Rectal smooth muscle tissue (tissue), 1 donor: Measurements from ENCODE around the gene WIZ.
"Not testable (repeated sequence)": the region's sequence is repeated elsewhere in the genome, so short reads cannot be mapped to it uniquely, and the experiment has no call there.

Source experiments
- H3K27ac ChIP-seq: one replicate; pipeline ENCODE4 v1.7.0; 2013; ENCODE audit warnings: low read depth, low read length, inconsistent platforms
- H3K27me3 ChIP-seq: one replicate; pipeline ENCODE4 v1.7.0; 2013; ENCODE audit warnings: low read length; ENCODE audit not compliant: control insufficient read depth, insufficient read depth
- H3K36me3 ChIP-seq: one replicate; pipeline ENCODE4 v1.7.0; 2013; ENCODE audit warnings: low read length; ENCODE audit not compliant: control insufficient read depth, insufficient read depth
- H3K4me1 ChIP-seq: one replicate; pipeline ENCODE4 v1.7.0; 2013; ENCODE audit warnings: low read length; ENCODE audit not compliant: control insufficient read depth, insufficient read depth
- H3K4me3 ChIP-seq: one replicate; pipeline ENCODE4 v1.7.0; 2013; ENCODE audit warnings: low read length
- H3K9ac ChIP-seq: one replicate; pipeline ENCODE4 v1.7.0; 2013; ENCODE audit warnings: low read length

The WIZ gene

DNA sequence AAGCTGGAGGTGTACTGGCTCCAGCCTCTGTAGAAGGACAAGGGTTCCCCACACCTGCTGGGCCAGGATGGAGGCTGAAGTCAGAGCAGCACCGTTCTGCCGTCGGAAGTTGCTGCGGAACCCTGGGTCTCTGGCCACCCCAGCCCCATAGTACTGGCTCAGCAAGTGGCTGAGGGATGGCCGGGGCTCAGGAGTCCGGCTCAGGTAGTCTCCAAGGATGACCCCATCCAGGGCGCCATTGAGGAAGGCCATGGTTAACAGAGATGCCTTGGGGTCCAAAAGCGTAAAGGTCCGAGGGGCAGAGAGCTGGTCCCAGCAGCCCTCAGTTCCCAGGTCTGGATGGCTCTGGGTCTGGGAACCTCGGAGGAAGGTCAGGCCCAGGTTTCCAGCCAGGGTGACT lies 25.9 kb upstream of the WIZ start:
- H3K9ac ChIP-seq = no peak overlapping the region
- H3K4me3 ChIP-seq = no peak overlapping the region

DNA sequence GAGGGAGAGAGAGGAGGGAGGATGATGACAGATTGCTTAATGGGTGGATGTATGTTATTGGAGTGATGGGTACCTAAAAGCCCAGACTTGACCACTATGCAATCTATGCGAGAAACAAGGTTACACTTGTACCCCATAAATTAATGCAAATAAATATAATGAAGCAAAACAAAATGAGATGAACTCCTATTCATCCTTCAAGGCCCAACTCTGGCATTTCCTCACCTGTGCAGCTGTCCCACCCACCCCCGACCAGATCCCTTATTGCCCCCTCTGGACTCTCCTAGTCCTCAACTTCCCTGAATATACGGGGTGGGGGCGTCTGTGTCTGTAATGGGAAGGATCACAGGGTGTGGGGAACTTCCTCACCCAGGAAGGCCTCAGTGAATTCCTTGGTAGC lies 25.4 kb upstream of the WIZ start:
- Histone ChIP-seq H3K27me3 (no peaks in the 10 kb centered on the region), H3K36me3 (no peaks in the 10 kb centered on the region), H3K27ac (no peak overlapping the region), H3K4me3 (no peak overlapping the region), H3K9ac (no peak overlapping the region), H3K4me1 (no peaks in the 10 kb centered on the region)

More for the DNA sequence above, 25.9 kb upstream of the WIZ start:
- Histone ChIP-seq H3K4me1 (no peaks in the 10 kb centered on the region), H3K36me3 (no peaks in the 10 kb centered on the region), H3K27ac (no peak overlapping the region), H3K27me3 (no peaks in the 10 kb centered on the region)

DNA sequence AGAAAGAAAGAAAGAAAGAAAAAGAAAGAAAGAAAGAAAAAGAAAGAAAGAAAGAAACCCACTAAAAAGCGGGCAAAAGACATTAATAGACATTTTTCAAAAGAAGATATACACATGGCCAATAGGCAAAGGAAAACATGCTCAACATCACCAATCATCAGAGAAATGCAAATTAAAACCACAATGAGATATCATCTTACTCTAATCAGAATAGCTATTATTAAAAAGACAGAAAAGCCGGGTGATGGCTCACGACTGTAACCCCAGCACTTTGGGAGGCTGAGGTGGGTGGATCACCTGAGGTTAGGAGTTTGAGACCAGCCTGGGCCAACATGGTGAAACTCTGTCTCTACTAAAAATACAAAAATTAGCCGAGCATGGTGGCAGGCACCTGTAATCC lies 24.1 kb upstream of the WIZ start:
- H3K27ac ChIP-seq, H3K4me3 ChIP-seq: not testable (repeated sequence)

DNA sequence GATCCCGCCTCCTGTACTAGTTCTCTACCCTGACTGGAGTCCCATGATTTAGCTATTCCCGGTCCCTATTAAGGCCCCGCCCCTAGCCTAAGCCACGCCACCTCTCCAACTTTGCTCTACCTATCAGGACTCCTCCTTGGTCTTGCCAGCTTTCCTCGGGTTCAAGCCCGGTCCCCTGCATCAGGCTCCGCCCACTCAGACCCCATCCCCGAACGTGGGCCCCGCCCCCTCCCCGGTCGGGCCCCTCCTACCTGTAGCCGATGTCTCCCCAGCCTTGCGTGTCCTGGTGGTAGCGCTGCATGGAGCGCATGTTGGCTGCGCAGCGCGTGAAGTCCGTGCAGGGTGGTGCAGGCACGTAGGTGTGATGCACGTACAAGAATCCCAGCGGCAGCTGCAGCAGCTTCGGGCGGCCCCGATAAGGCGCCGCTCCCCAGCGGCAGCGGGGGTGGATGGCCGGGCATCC lies 21.9 kb upstream of the WIZ start:
- Histone ChIP-seq H3K27me3 (peaks cover 10% of the 10 kb centered on the region), H3K36me3 (no peaks in the 10 kb centered on the region), H3K27ac (no peak overlapping the region), H3K4me3 (no peak overlapping the region), H3K9ac (no peak overlapping the region), H3K4me1 (no peaks in the 10 kb centered on the region)

More for the DNA sequence above, 24.1 kb upstream of the WIZ start:
- peaks cover 10% of the 10 kb centered on the region for H3K27me3 ChIP-seq
- not testable (repeated sequence) for H3K36me3 ChIP-seq, H3K9ac ChIP-seq, H3K4me1 ChIP-seq

DNA sequence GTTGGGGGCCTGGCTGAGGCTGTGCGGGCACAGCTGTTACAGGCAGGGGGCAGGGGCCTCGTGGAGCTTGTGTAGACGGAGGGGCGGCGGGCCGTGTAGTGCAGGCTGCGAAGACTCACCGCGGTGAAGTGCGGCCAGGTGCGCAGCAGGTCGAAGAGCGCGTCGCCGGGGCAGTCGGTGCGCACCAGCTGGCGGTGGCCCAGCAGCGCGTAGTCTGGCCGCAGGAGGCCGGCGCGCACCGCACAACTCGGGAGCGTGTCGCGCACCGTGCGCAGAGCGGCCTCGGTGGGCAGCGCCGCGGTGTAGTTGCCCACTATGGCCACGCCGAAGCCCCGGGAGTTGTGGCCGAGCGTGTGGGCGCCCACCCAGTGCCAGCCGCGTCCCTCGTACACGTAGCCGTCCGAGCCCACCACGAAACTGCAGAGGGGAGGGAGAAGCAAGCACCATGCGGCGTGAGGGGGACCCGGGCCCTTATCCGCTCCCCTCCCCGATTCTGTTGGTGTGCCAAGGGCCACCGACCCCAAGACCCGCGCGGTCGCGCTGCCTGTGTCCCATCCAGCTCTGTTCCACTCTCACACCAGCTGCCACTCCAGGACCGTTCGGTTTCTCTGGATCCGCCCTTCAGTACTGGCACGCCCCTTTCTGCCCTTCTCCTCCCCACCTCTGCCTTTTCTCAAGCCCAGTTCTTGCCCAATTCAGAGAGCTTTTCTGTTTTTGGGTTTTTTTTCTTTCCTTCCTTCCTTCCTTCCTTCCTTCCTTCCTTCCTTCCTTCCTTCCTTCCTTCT lies 19.9 kb upstream of the WIZ start:
- H3K27me3 ChIP-seq = peaks cover 10% of the 10 kb centered on the region

DNA sequence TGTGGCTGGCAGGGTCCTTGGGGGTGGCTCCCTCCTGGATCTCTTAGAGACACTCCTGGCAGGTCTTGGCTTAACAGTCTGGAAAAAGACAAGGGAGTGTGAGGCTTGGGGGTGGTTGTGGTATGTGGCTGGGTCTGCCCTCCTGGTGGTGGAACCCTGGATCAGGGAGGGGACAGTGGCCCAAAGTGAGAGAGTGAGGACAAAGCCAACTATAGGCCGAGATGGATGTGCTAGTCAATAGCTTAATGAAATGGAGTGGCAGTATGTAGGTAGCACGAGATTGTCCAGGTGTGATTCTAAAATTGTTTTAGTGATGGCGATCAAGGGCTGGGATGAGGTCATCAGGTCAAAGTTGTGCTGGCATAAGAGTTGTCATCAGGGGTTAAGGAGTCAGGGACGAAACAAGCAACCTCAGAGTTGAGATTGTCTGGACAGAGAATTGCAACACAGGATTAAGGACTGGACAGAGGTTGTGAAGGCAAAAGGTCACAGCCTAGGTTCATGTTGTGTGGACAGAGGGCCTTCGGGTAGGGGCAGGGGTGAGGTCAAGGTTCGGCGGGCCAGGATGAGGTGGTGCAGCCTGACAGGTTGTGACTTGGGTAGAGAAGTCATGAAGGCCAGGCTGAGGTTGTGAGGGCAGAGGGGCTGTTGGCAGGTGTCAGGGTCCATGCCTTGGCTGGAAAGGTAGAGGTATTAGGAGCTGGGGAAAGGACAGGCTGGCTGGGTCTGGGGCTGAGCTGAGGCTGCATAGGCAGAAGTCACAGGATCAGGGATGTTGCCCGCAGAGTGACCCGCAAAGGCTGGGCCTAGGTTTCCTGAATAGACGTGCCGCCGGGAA lies 19.1 kb upstream of the WIZ start:
- Histone ChIP-seq H3K36me3 (no peaks in the 10 kb centered on the region), H3K4me3 (no peak overlapping the region), H3K27me3 (peaks cover 10% of the 10 kb centered on the region), H3K9ac (no peak overlapping the region), H3K4me1 (no peaks in the 10 kb centered on the region), H3K27ac (no peak overlapping the region)

More for the DNA sequence above, 19.9 kb upstream of the WIZ start:
- no peak overlapping the region for H3K27ac ChIP-seq
- H3K36me3 ChIP-seq = no peaks in the 10 kb centered on the region
- peak overlapping the region; percentile 57 for H3K4me3 ChIP-seq
- no peak overlapping the region for H3K9ac ChIP-seq
- no peaks in the 10 kb centered on the region for H3K4me1 ChIP-seq

- H3K36me3 ChIP-seq = no peaks in the 10 kb centered on the region
- peaks cover 10% of the 10 kb centered on the region for H3K27me3 ChIP-seq
- H3K9ac ChIP-seq = no peak overlapping the region
- no peaks in the 10 kb centered on the region for H3K4me1 ChIP-seq
- no peak overlapping the region for H3K27ac ChIP-seq
- no peak overlapping the region for H3K4me3 ChIP-seq
These were observed 18.0 kb upstream of the WIZ start for GRCh38 chr19:15467734-15468214.

GRCh38 chr19:15466851-15467733 lies 17.3 kb upstream of the WIZ start:
- no peak overlapping the region for H3K27ac ChIP-seq
- no peaks in the 10 kb centered on the region for H3K36me3 ChIP-seq
- no peak overlapping the region for H3K4me3 ChIP-seq
- peaks cover 10% of the 10 kb centered on the region for H3K27me3 ChIP-seq
- H3K4me1 ChIP-seq = no peaks in the 10 kb centered on the region
- no peak overlapping the region for H3K9ac ChIP-seq

DNA sequence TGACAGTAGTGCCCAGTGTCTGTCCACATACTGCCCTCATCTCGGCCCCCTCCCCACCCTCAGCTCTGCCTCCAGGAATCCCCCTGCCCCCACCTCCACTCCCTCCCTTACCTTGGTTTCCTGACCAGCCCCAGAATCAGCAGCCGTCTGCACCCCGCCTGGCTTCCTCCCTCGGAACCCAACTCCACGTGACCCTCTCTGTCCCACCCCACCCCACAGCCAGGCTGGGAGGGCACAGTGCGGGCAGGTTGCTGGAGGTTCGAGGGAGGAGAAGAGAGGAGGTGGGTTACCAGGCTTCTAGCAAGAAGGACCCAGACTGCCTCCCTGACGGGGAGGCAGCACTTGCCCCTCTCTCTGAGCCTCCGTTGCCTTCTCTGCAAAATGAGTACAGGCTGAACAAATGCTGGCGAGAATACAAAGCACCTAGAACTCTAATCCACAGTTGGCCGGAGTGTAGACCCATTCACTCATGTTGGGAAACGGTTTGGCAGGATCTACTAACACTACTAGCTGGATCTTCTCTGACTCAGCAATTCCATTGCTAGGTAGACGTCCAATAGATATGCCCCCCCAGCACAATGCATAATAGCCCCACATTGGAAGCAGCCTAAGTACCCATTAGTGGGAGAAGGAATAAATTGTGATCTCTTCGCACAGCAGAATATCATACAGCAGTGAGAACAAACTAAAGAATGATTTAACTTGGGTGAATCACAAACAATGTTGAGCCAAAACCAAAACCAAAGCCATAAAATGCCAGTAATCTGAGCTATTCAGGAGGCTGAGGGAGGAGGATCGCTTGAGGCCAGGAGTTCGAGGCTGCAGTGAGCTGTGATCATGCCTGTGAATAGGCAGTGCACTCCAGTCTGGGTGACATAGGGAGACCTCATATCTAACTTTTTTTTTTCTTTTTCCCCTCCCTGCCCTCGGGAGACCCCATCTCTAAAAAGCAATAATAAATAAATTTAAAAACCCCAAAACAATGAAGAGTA lies 14.9 kb upstream of the WIZ start, which contains the start of gene RASAL3:
Gene RASAL3 (minus strand): TSS at position 151 of the 992 bp plus-strand sequence. CDS start 186 bp downstream, outside the sequence.
- Histone ChIP-seq H3K4me3 (peak within 1 kb of the TSS; percentile 52), H3K27me3 (peaks cover 7% of the 10 kb centered on the region), H3K9ac (no peak within 1 kb of the TSS), H3K36me3 (no peaks in the 10 kb centered on the region), H3K27ac (no peak within 1 kb of the TSS), H3K4me1 (no peaks in the 10 kb centered on the region)

DNA sequence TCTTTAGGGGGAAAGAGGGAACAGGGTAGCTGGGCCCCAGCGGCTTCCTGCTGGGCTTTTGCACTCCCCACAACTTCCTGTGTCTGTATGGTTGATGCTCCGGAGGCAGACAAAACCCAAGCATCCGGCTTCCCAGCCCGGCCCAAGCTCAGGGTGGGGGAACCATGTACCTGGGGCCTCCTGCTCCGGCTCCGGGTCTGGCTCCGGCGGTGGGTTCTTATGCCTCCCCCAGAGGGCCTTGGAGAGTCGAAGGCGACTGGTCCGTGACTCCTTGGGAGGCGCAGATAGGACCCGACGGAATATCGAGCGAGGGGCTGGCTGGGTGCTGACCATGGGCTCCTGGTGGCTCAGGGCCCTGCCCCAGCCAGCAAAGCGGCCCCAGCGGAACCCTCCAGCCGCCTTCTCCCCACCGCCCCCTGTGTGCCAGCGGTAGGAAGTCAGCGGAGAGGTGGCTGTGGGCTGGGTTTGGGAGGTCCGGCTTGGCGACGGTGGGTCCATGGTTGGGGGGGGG lies 14.2 kb upstream of the WIZ start:
- Histone ChIP-seq H3K27me3 (no peaks in the 10 kb centered on the region), H3K36me3 (no peaks in the 10 kb centered on the region), H3K4me3 (peak overlapping the region; percentile 52), H3K4me1 (no peaks in the 10 kb centered on the region), H3K27ac (no peak overlapping the region), H3K9ac (no peak overlapping the region)

DNA sequence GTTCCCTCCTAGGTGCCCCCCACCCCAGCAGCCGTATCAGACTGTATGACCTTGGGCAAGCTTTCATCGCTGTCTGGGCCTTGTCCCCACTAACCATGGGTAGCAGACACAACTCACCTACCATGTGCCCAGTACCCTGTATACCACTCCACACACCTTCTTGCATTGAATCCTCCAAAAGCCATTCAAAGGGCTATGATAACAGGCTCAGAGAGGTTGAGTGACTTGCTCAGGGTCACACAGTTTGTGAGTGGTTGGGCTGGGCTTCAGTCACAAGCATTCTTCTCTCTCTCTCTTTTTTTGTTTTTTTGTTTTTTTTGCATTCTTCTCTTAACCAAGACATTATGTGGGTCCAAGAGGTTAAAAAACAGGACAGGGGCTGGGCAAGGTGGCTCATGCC lies 11.9 kb upstream of the WIZ start:
- no peaks in the 10 kb centered on the region for H3K36me3 ChIP-seq
- H3K4me3 ChIP-seq = no peak overlapping the region
- H3K9ac ChIP-seq = no peak overlapping the region
- H3K27ac ChIP-seq = no peak overlapping the region
- no peaks in the 10 kb centered on the region for H3K4me1 ChIP-seq
- H3K27me3 ChIP-seq = peaks cover under 1% of the 10 kb centered on the region
